ENCODE data around the gene PRX. TPM values are rescaled to one million over a fixed set of nuclear protein-coding genes. Genes with fewer than 3 reads are reported as not detected.
A peak's percentile ranks its signal among the peaks of the same experiment; 100 is the strongest.

Gene PRX
- total RNA-seq, 1 donor from 2014 or later = 3.3 TPM

- Histone ChIP-seq H3K27me3 (no peaks in the 10 kb centered on the region), H3K4me3 (peak overlapping the region; percentile 62 to 83), H3K36me3 (peaks cover 11 to 17% of the 10 kb centered on the region in 2 donors), H3K4me1 (peaks cover 14 to 30% of the 10 kb centered on the region in 2 donors), H3K9me3 (no peaks in the 10 kb centered on the region), H3K27ac (peak overlapping the region; percentile 98 to 99)
- intact Hi-C loops (cut with DNase I) = loop anchor here (1.0 to 10.0 kb wide), 5 partner anchors 19 to 370 kb away; partner anchors contain the start of genes AKT2, COQ8B, EGLN2 and ITPKC
- DNase-seq (ENCODE audit: low spot score in 2 of 2) = no peak
- no peak for TF ChIP-seq CTCF (IDR thresholded peaks at IDR 0.05)
Measured at GRCh38 chr19:40424637-40425449, 11.7 kb upstream of the PRX start.

GRCh38 chr19:40423938-40424337 lies 10.8 kb upstream of the PRX start:
- Histone ChIP-seq H3K4me3 (peak overlapping the region; percentile 62 to 83), H3K9me3 (no peaks in the 10 kb centered on the region), H3K36me3 (peaks cover 11 to 17% of the 10 kb centered on the region in 2 donors), H3K27ac (peak overlapping the region; percentile 98 to 99), H3K4me1 (peaks cover 14 to 30% of the 10 kb centered on the region in 2 donors), H3K27me3 (no peaks in the 10 kb centered on the region)
- DNase-seq (ENCODE audit: low spot score in 2 of 2) = no peak
- intact Hi-C loops (cut with DNase I) = loop anchor here (5.0 to 10.0 kb wide), 3 partner anchors 137 to 371 kb away; partner anchors contain the start of genes AKT2, COQ8B, EGLN2 and ITPKC
- no peak for TF ChIP-seq CTCF (IDR thresholded peaks at IDR 0.05)

- Histone ChIP-seq H3K4me3 (peak overlapping the region in 1 of 2 donors; percentile 16), H3K27ac (peak overlapping the region; percentile 98 to 99)
Measured at GRCh38 chr19:40422748-40423566, 9.8 kb upstream of the PRX start.

GRCh38 chr19:40421993-40422747 lies 9.0 kb upstream of the PRX start:
- no peaks in the 10 kb centered on the region for H3K9me3 ChIP-seq
- TF ChIP-seq CTCF (IDR thresholded peaks at IDR 0.05) = no peak
- peak overlapping the region; percentile 55 to 79 for H3K4me3 ChIP-seq
- intact Hi-C loops (cut with DNase I) = loop anchor here (1.0 to 10.0 kb wide), 7 partner anchors 18 to 373 kb away; partner anchors contain the start of genes AKT2, BLVRB, C19orf47 and COQ8B
- H3K27ac ChIP-seq = peak overlapping the region; percentile 98 to 99
- H3K36me3 ChIP-seq = peaks cover 11 to 17% of the 10 kb centered on the region in 2 donors
- H3K4me1 ChIP-seq = peaks cover 14 to 30% of the 10 kb centered on the region in 2 donors
- H3K27me3 ChIP-seq = no peaks in the 10 kb centered on the region
- DNase-seq (ENCODE audit: low spot score in 2 of 2) = no peak

More at GRCh38 chr19:40422748-40423566, 9.8 kb upstream of the PRX start:
- Histone ChIP-seq H3K36me3 (peaks cover 11 to 17% of the 10 kb centered on the region in 2 donors), H3K9me3 (no peaks in the 10 kb centered on the region), H3K4me1 (peaks cover 14 to 30% of the 10 kb centered on the region in 2 donors), H3K27me3 (no peaks in the 10 kb centered on the region)
- DNase-seq (ENCODE audit: low spot score in 2 of 2) = no peak
- TF ChIP-seq CTCF (IDR thresholded peaks at IDR 0.05) = no peak
- intact Hi-C loops (cut with DNase I) = loop anchor here (5.0 to 10.0 kb wide), 3 partner anchors 136 to 372 kb away; partner anchors contain the start of genes AKT2, COQ8B, EGLN2 and ITPKC

Data from ascending aorta (tissue), 2 donors.